HCT116 (cell line): ENCODE data around the gene ATP6V1G2. TPM values are rescaled to one million over a fixed set of nuclear protein-coding genes. Genes with fewer than 3 reads are reported as not detected.

Experiments
- ATAC-seq: fragments of 200-7000 bp; cut with Tn5 transposase; 2 replicates; pipeline ENCODE4 v1.9.1; 2020; ENCODE audit warnings: mild to moderate bottlenecking, moderate library complexity
- BruUV-seq: library from RNA; stranded (reverse); fragments of 400-500 nt; replicated peaks from 2 replicates; lab custom pipeline; 2021; lab: Mats Ljungman, UMichigan
- CTCF ChIA-PET: fragments of 300-600 bp; sonication (Branson Sonifier 250); formaldehyde crosslinking; loops from one replicate; lab custom pipeline; 2021; ENCODE audit warnings: antibody characterized with exemption; lab: Charles Lee
- POLR2A ChIA-PET: fragments of 300-600, 350-600 bp; sonication (Branson Sonifier 250); formaldehyde crosslinking; loops from one replicate; lab custom pipeline; 2021; ENCODE audit warnings: antibody characterized with exemption; lab: Charles Lee
- RAD21 ChIA-PET, 2 experiments: fragments of 300-600 bp; sonication (Branson Sonifier 250); formaldehyde crosslinking; loops; one replicate each; lab custom pipeline; 2023; ENCODE audit warnings: low total read pairs in 2 of 2; ENCODE audit not compliant: uncharacterized antibody in 2 of 2, unreplicated experiment in 2 of 2, low non-redundant PET in 1 of 2; lab: Charles Lee
- DNase-seq: peaks from one replicate; pipeline ENCODE4 v3.0.0-alpha.2; 2010; ENCODE audit warnings: low read depth, low spot score
- H2AFZ ChIP-seq: fragments of 200-600 bp; shearing (Covaris generic), sonication (generic); 2 replicates; pipeline ENCODE4 v1.6.1; 2017; ENCODE audit warnings: low read depth, mixed run types, mixed read lengths, antibody characterized with exemption, low read length; ENCODE audit not compliant: poor library complexity, severe bottlenecking
- H3K27ac ChIP-seq: 2 replicates; pipeline ENCODE4 v1.5.1; 2012; ENCODE audit warnings: low read depth, low read length
- H3K27me3 ChIP-seq: fragments of 200-600 bp; sonication (generic); 2 replicates; pipeline ENCODE4 v1.6.1; 2016; ENCODE audit warnings: mixed run types, low read length, mixed read lengths; ENCODE audit not compliant: insufficient read depth
- H3K36me3 ChIP-seq, 2 experiments: fragments of 200-500 bp in 1 of 2; fragments of 200-600 bp in 1 of 2; sonication (Bioruptor generic) in 1 of 2; sonication (generic) in 1 of 2; 2 replicates each; pipeline versions ENCODE4 v1.5.1 to v1.6.1; 2014 to 2016; ENCODE audit warnings: low read length in 2 of 2, inconsistent platforms in 1 of 2, mixed read lengths in 1 of 2, mixed run types in 1 of 2; ENCODE audit not compliant: insufficient read depth in 2 of 2, control insufficient read depth in 1 of 2
- H3K4me1 ChIP-seq, 2 experiments: fragments of 200-600 bp in 1 of 2; sonication (generic) in 1 of 2; 2 replicates each; pipeline versions ENCODE4 v1.5.1 to v1.6.1; 2012 to 2017; ENCODE audit warnings: low read length in 2 of 2, inconsistent platforms in 1 of 2, mild to moderate bottlenecking in 1 of 2, mixed read lengths in 1 of 2, mixed run types in 1 of 2, moderate library complexity in 1 of 2; ENCODE audit not compliant: insufficient read depth in 2 of 2, control insufficient read depth in 1 of 2
- H3K4me2 ChIP-seq: fragments of 200-600 bp; sonication (generic); 2 replicates; pipeline ENCODE4 v1.6.1; 2017; ENCODE audit warnings: mixed run types, low read length, mixed read lengths
- H3K4me3 ChIP-seq, 2 experiments: fragments of 200-600 bp in 1 of 2; sonication (generic) in 1 of 2; replicated peaks in 1 of 2; 2 replicates each; pipeline ENCODE4 v1.5.1; 2011 to 2016; ENCODE audit warnings: low read length in 2 of 2, control low read depth in 1 of 2, low read depth in 1 of 2, mild to moderate bottlenecking in 1 of 2, mixed read lengths in 1 of 2, mixed run types in 1 of 2
- H3K79me2 ChIP-seq: fragments of 200-600 bp; sonication (generic); 2 replicates; pipeline ENCODE4 v1.6.1; 2017; ENCODE audit warnings: mild to moderate bottlenecking, mixed run types, low read length, moderate library complexity, mixed read lengths; ENCODE audit not compliant: insufficient read depth
- H3K9ac ChIP-seq: fragments of 200-600 bp; sonication (generic); 2 replicates; pipeline ENCODE4 v1.6.1; 2016; ENCODE audit warnings: low read length, mixed read lengths
- H3K9me2 ChIP-seq: fragments of 200-600 bp; sonication (generic), shearing (Covaris generic); 2 replicates; pipeline ENCODE4 v1.6.1; 2017; ENCODE audit warnings: mixed run types, mild to moderate bottlenecking, moderate library complexity; ENCODE audit not compliant: insufficient read depth
- H3K9me3 ChIP-seq, 2 experiments: fragments of 200-500 bp in 1 of 2; fragments of 200-600 bp in 1 of 2; sonication (Bioruptor generic) in 1 of 2; sonication (generic) in 1 of 2; 2 replicates each; pipeline ENCODE4 v1.6.1; 2014 to 2017; ENCODE audit warnings: low read length in 2 of 2, mixed read lengths in 2 of 2, inconsistent platforms in 1 of 2, low read depth in 1 of 2, mild to moderate bottlenecking in 1 of 2, mixed run types in 1 of 2, moderate library complexity in 1 of 2; ENCODE audit not compliant: control insufficient read depth in 1 of 2, insufficient read depth in 1 of 2
- H4K20me1 ChIP-seq: fragments of 200-600 bp; sonication (generic), shearing (Covaris generic); 2 replicates; pipeline ENCODE4 v1.6.1; 2017; ENCODE audit warnings: mixed run types, mild to moderate bottlenecking, moderate library complexity; ENCODE audit not compliant: insufficient read depth
- ELF1 ChIP-seq: IDR thresholded peaks from 2 replicates; pipeline ENCODE4 v1.6.1; 2012; ENCODE audit warnings: low read depth, borderline replicate concordance
- RAD21 ChIP-seq: IDR thresholded peaks from 2 replicates; pipeline ENCODE4 v1.6.1; 2012; ENCODE audit warnings: low read depth, mild to moderate bottlenecking
- TCF7L2 ChIP-seq: IDR thresholded peaks from 2 replicates; pipeline ENCODE4 v1.7.0; 2011; ENCODE audit warnings: borderline replicate concordance, inconsistent platforms; ENCODE audit not compliant: insufficient read depth, insufficient read length; ENCODE audit errors: extremely low read depth
- ZNF274 ChIP-seq: fragments of 200-500 bp; sonication (Bioruptor generic); IDR thresholded peaks from 2 replicates; pipeline ENCODE4 v1.6.1; 2014; ENCODE audit warnings: mild to moderate bottlenecking, low read depth, low read length, inconsistent platforms
- intact Hi-C: fragments of 100-400 bp; cut with micrococcal nuclease; formaldehyde crosslinking; loops from 2 replicates; pipeline ENCODE4 v1.10.0; 2022
- total RNA-seq: library from RNA; stranded (reverse); gene quantifications from one replicate; pipeline ENCODE4 v1.2.1, GENCODE V29; 2021; ENCODE audit not compliant: unreplicated experiment
- TF ChIP-seq, protein P1 (sequence below), 3 experiments: fragments of 200-600 bp in 1 of 3; sonication (generic) in 1 of 3; IDR thresholded peaks in 2 of 3; conservative IDR thresholded peaks in 1 of 3; 2 replicates each; pipeline ENCODE4 v1.5.1; 2012 to 2017; ENCODE audit warnings: low read depth in 2 of 3, low read length in 2 of 3, antibody characterized with exemption in 1 of 3, borderline replicate concordance in 1 of 3, control low read depth in 1 of 3, mild to moderate bottlenecking in 1 of 3, mixed read lengths in 1 of 3, mixed run types in 1 of 3, moderate library complexity in 1 of 3; ENCODE audit not compliant: insufficient read depth in 1 of 3
- TF ChIP-seq, protein P2 (sequence below): IDR thresholded peaks from 2 replicates; pipeline ENCODE4 v1.6.1; 2012; ENCODE audit warnings: low read depth
- TF ChIP-seq, protein P3 (sequence below): IDR thresholded peaks from 2 replicates; pipeline ENCODE4 v1.6.1; 2012
- TF ChIP-seq, protein P4 (sequence below): IDR thresholded peaks from 2 replicates; pipeline ENCODE4 v1.6.1; 2012

ATP6V1G2 gene
- total RNA-seq, 1 experiment from 2014 or later, result 1.8 TPM

DNA sequence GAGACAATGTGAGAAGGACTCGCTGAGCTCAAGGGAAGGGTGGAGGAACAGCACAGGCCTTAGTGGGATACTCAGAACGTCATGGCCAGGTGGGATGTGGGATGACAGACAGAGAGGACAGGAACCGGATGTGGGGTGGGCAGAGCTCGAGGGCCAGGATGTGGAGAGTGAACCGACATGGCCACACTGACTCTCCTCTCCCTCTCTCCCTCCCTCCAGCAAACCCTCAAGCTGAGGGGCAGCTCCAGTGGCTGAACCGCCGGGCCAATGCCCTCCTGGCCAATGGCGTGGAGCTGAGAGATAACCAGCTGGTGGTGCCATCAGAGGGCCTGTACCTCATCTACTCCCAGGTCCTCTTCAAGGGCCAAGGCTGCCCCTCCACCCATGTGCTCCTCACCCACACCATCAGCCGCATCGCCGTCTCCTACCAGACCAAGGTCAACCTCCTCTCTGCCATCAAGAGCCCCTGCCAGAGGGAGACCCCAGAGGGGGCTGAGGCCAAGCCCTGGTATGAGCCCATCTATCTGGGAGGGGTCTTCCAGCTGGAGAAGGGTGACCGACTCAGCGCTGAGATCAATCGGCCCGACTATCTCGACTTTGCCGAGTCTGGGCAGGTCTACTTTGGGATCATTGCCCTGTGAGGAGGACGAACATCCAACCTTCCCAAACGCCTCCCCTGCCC lies 30.6 kb upstream of the ATP6V1G2 start:
- BruUV-seq, result no TSS peak
- H3K9me2 ChIP-seq, result no peaks in the 10 kb centered on the region
- no peaks in the 10 kb centered on the region for H4K20me1 ChIP-seq
- POLR2A ChIA-PET, result interaction anchor here (0.8 kb wide), 1 partner anchor 75 kb away, joined by 3 read pairs; no protein-coding TSS in a partner anchor
- no peaks in the 10 kb centered on the region for H3K9me3 ChIP-seq
- no peaks in the 10 kb centered on the region for H3K79me2 ChIP-seq
- no peak for DNase-seq
- RAD21 ChIA-PET, result no interaction called here
- H3K27ac ChIP-seq, result no peak overlapping the region
- H3K4me2 ChIP-seq, result no peak overlapping the region
- TF ChIP-seq, protein P1, sequence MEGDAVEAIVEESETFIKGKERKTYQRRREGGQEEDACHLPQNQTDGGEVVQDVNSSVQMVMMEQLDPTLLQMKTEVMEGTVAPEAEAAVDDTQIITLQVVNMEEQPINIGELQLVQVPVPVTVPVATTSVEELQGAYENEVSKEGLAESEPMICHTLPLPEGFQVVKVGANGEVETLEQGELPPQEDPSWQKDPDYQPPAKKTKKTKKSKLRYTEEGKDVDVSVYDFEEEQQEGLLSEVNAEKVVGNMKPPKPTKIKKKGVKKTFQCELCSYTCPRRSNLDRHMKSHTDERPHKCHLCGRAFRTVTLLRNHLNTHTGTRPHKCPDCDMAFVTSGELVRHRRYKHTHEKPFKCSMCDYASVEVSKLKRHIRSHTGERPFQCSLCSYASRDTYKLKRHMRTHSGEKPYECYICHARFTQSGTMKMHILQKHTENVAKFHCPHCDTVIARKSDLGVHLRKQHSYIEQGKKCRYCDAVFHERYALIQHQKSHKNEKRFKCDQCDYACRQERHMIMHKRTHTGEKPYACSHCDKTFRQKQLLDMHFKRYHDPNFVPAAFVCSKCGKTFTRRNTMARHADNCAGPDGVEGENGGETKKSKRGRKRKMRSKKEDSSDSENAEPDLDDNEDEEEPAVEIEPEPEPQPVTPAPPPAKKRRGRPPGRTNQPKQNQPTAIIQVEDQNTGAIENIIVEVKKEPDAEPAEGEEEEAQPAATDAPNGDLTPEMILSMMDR (IDR thresholded peaks at IDR 0.05 in 2 of 3, conservative IDR thresholded peaks at IDR 0.05 in 1 of 3; ENCODE audit: borderline replicate concordance in 1 of 3, insufficient read depth in 1 of 3, low read depth in 2 of 3, low read length in 2 of 3), result no peak
- TF ChIP-seq, protein P2, sequence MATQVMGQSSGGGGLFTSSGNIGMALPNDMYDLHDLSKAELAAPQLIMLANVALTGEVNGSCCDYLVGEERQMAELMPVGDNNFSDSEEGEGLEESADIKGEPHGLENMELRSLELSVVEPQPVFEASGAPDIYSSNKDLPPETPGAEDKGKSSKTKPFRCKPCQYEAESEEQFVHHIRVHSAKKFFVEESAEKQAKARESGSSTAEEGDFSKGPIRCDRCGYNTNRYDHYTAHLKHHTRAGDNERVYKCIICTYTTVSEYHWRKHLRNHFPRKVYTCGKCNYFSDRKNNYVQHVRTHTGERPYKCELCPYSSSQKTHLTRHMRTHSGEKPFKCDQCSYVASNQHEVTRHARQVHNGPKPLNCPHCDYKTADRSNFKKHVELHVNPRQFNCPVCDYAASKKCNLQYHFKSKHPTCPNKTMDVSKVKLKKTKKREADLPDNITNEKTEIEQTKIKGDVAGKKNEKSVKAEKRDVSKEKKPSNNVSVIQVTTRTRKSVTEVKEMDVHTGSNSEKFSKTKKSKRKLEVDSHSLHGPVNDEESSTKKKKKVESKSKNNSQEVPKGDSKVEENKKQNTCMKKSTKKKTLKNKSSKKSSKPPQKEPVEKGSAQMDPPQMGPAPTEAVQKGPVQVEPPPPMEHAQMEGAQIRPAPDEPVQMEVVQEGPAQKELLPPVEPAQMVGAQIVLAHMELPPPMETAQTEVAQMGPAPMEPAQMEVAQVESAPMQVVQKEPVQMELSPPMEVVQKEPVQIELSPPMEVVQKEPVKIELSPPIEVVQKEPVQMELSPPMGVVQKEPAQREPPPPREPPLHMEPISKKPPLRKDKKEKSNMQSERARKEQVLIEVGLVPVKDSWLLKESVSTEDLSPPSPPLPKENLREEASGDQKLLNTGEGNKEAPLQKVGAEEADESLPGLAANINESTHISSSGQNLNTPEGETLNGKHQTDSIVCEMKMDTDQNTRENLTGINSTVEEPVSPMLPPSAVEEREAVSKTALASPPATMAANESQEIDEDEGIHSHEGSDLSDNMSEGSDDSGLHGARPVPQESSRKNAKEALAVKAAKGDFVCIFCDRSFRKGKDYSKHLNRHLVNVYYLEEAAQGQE, result no peak
- TF ChIP-seq RAD21 (no peak), ELF1 (no peak), ZNF274 (no peak), TCF7L2 (no peak)
- TF ChIP-seq, protein P3, sequence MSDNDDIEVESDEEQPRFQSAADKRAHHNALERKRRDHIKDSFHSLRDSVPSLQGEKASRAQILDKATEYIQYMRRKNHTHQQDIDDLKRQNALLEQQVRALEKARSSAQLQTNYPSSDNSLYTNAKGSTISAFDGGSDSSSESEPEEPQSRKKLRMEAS, result no peak
- TF ChIP-seq, protein P4, sequence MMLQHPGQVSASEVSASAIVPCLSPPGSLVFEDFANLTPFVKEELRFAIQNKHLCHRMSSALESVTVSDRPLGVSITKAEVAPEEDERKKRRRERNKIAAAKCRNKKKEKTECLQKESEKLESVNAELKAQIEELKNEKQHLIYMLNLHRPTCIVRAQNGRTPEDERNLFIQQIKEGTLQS, result no peak
- H3K4me3 ChIP-seq, result no peak overlapping the region
- ATAC-seq, result no peak
- H2AFZ ChIP-seq, result no peak overlapping the region
- CTCF ChIA-PET, result interaction anchor here (0.8 to 0.9 kb wide), 2 partner anchors 21 to 31 kb away, joined by 3 read pairs; partner anchors contain the start of gene ATP6V1G2
- no peaks in the 10 kb centered on the region for H3K27me3 ChIP-seq
- no peaks in the 10 kb centered on the region for H3K36me3 ChIP-seq
- H3K9ac ChIP-seq, result no peak overlapping the region
- peaks cover 4 to 18% of the 10 kb centered on the region in 2 experiments; a peak in 2 of 4 replicates for H3K4me1 ChIP-seq
- intact Hi-C loops, result no loop called here
